GM18511 (cell line): ENCODE data around the gene VPS33B.
A peak's percentile ranks its signal among the peaks of the same experiment; 100 is the strongest.
"Not testable (repeated sequence)": the region's sequence is repeated elsewhere in the genome, so short reads cannot be mapped to it uniquely, and the experiment has no call there.

Experiments used
- ATAC-seq: cut with Tn5 transposase; IDR thresholded peaks from one replicate; pipeline ENCODE4 v1.9.1; 2021; ENCODE audit warnings: mild to moderate bottlenecking, moderate library complexity; ENCODE audit not compliant: unreplicated experiment

Gene VPS33B

GRCh38 chr15:91022075-91022831 is at the start of gene VPS33B:
Gene VPS33B, minus strand, starts transcription at chr15:91022594. Its CDS starts 345 bp downstream, at chr15:91022249.
- peak; percentile 74 for ATAC-seq

GRCh38 chr15:91072161-91072560 is 49.8 kb upstream of the VPS33B start:
- no peak for ATAC-seq

- ATAC-seq, result no peak
These were observed 48.5 kb upstream of the VPS33B start for GRCh38 chr15:91070872-91071271.

- no peak for ATAC-seq
These were observed 46.6 kb upstream of the VPS33B start for GRCh38 chr15:91068966-91069365.

- ATAC-seq, result no peak
These were observed 46.0 kb upstream of the VPS33B start for GRCh38 chr15:91068436-91068835.

GRCh38 chr15:91067036-91067435 is 44.6 kb upstream of the VPS33B start:
- ATAC-seq, result no peak

- ATAC-seq, result no peak
These were observed 43.1 kb upstream of the VPS33B start for GRCh38 chr15:91065505-91065904.

- ATAC-seq, result no peak
These were observed 39.6 kb upstream of the VPS33B start for GRCh38 chr15:91061997-91062396.

GRCh38 chr15:91061230-91061629 is 38.8 kb upstream of the VPS33B start:
- ATAC-seq, result no peak

- ATAC-seq, result peak; percentile 68
These were observed 33.3 kb upstream of the VPS33B start for GRCh38 chr15:91055548-91056331.

- ATAC-seq, result no peak
These were observed 32.4 kb upstream of the VPS33B start for GRCh38 chr15:91054816-91055215.

- no peak for ATAC-seq
These were observed 28.9 kb upstream of the VPS33B start for GRCh38 chr15:91051248-91051647.

- ATAC-seq, result peak; percentile 20
These were observed 27.7 kb upstream of the VPS33B start for GRCh38 chr15:91050128-91050455.

GRCh38 chr15:91049378-91050127 is 27.2 kb upstream of the VPS33B start:
- peak; percentile 88 for ATAC-seq

- no peak for ATAC-seq
These were observed 25.3 kb upstream of the VPS33B start for GRCh38 chr15:91047545-91048199.

GRCh38 chr15:91046056-91046455 is 23.7 kb upstream of the VPS33B start:
- ATAC-seq, result not testable (repeated sequence)

GRCh38 chr15:91045065-91045464 is 22.7 kb upstream of the VPS33B start:
- no peak for ATAC-seq

GRCh38 chr15:91043202-91043874 is 20.9 kb upstream of the VPS33B start:
- ATAC-seq, result no peak

- no peak for ATAC-seq
These were observed 18.5 kb upstream of the VPS33B start for GRCh38 chr15:91040856-91041255.

- ATAC-seq, result no peak
These were observed 17.6 kb upstream of the VPS33B start for GRCh38 chr15:91039996-91040395.
